ENCODE measurements around the gene CD2AP. TPM values are rescaled to one million over a fixed set of nuclear protein-coding genes. Genes with fewer than 3 reads are reported as not detected.

The CD2AP gene
- 10 to 100 TPM; 21.2 to 34.4 (median 24.5) TPM for total RNA-seq

- no peaks in the 10 kb centered on the region for H3K9me3 ChIP-seq
- no CpG with 5 or more reads among the region's 83 CpGs for WGBS, 2 donors (ENCODE audit: low coverage in 1 of 2)
- H3K27me3 ChIP-seq, result no peaks in the 10 kb centered on the region
- peaks cover 0 to 35% (median 0%) of the 10 kb centered on the region in 3 donors for H3K4me1 ChIP-seq
- peak within 1 kb of the TSS; percentile 84 to 88 for H3K4me3 ChIP-seq
- no peaks in the 10 kb centered on the region for H3K36me3 ChIP-seq
- peak within 1 kb of the TSS; percentile 93 to 97 (median 94) for H3K27ac ChIP-seq
- TF ChIP-seq POLR2AphosphoS5 (IDR thresholded peaks at IDR 0.05) (peak; percentile 74), CTCF (IDR thresholded peaks at IDR 0.05) (peak in 1 of 4 experiments; percentile 36), EP300 (IDR thresholded peaks at IDR 0.05) (no peak), POLR2A (IDR thresholded peaks at IDR 0.05) (peak; percentile 66 to 67)
- peak; percentile 94 for ATAC-seq
Measured at GRCh38 chr6:47477497-47478232, at the start of gene CD2AP. CD2AP (plus strand) TSS chr6:47477789; CDS start chr6:47478245, 456 bp downstream.

- ATAC-seq, result no peak
- Histone ChIP-seq H3K4me1 (no peaks in the 10 kb centered on the region), H3K27me3 (no peaks in the 10 kb centered on the region), H3K36me3 (no peaks in the 10 kb centered on the region), H3K27ac (no peak overlapping the region), H3K4me3 (no peak overlapping the region), H3K9me3 (peaks cover 0 to 25% (median 0%) of the 10 kb centered on the region in 3 donors)
- TF ChIP-seq CTCF (IDR thresholded peaks at IDR 0.05), result no peak
- no peak for TF ChIP-seq POLR2AphosphoS5 (IDR thresholded peaks at IDR 0.05)
- no peak for TF ChIP-seq EP300 (IDR thresholded peaks at IDR 0.05)
- no peak for TF ChIP-seq POLR2A (IDR thresholded peaks at IDR 0.05)
- WGBS, 2 donors (ENCODE audit: low coverage in 1 of 2), result 77% methylated on average over 2 of the region's 2 CpGs; no CpG with 5 or more reads in 1 of the 2 donors
Measured at GRCh38 chr6:47428288-47428687, 49.3 kb upstream of the CD2AP start.

- Histone ChIP-seq H3K36me3 (no peaks in the 10 kb centered on the region), H3K27ac (no peak overlapping the region), H3K4me3 (no peak overlapping the region), H3K27me3 (no peaks in the 10 kb centered on the region), H3K4me1 (no peaks in the 10 kb centered on the region), H3K9me3 (peaks cover 0 to 25% (median 0%) of the 10 kb centered on the region in 3 donors)
- 58 to 100% methylated on average over 1 to 2 of the region's 2 CpGs for WGBS, 2 donors (ENCODE audit: low coverage in 1 of 2)
- no peak for ATAC-seq
- no peak for TF ChIP-seq EP300 (IDR thresholded peaks at IDR 0.05)
- no peak for TF ChIP-seq POLR2A (IDR thresholded peaks at IDR 0.05)
- no peak for TF ChIP-seq CTCF (IDR thresholded peaks at IDR 0.05)
- no peak for TF ChIP-seq POLR2AphosphoS5 (IDR thresholded peaks at IDR 0.05)
Measured at GRCh38 chr6:47428746-47429664, 48.6 kb upstream of the CD2AP start.

GRCh38 chr6:47434372-47435253 lies 43.0 kb upstream of the CD2AP start:
- WGBS, 2 donors (ENCODE audit: low coverage in 1 of 2), result 49% methylated on average over 2 of the region's 2 CpGs
- Histone ChIP-seq H3K27me3 (no peaks in the 10 kb centered on the region), H3K4me1 (no peaks in the 10 kb centered on the region), H3K9me3 (peaks cover 0 to 9% (median 0%) of the 10 kb centered on the region in 3 donors), H3K27ac (no peak overlapping the region), H3K36me3 (no peaks in the 10 kb centered on the region), H3K4me3 (no peak overlapping the region)
- TF ChIP-seq EP300 (IDR thresholded peaks at IDR 0.05), result no peak
- no peak for TF ChIP-seq POLR2AphosphoS5 (IDR thresholded peaks at IDR 0.05)
- no peak for ATAC-seq

All from gastroesophageal sphincter (tissue), 4 donors.